22Rv1 (cell line): ENCODE results near the gene SYNPO2.

Experiments
- H3K27ac ChIP-seq: fragments of 450-650 bp; 2 replicates; pipeline ENCODE4 v1.5.1; 2017
- CTCF ChIP-seq: fragments of 450-650 bp; IDR thresholded peaks from 2 replicates; pipeline ENCODE4 v1.5.1; 2017; ENCODE audit warnings: mild to moderate bottlenecking
- ZFX ChIP-seq: fragments of 450-650 bp; IDR thresholded peaks from 2 replicates; pipeline ENCODE4 v1.6.1; 2017; ENCODE audit warnings: antibody characterized with exemption, borderline replicate concordance

The SYNPO2 gene

GRCh38 chr4:119093042-119093827, 204.6 kb downstream of the SYNPO2 start:
- H3K27ac ChIP-seq, result no peak overlapping the region

GRCh38 chr4:119097282-119097900, 208.7 kb downstream of the SYNPO2 start:
- H3K27ac ChIP-seq, result no peak overlapping the region
- TF ChIP-seq CTCF, result no peak
- no peak for TF ChIP-seq ZFX

More at GRCh38 chr4:119093042-119093827, 204.6 kb downstream of the SYNPO2 start:
- TF ChIP-seq CTCF (no peak), ZFX (no peak)

- TF ChIP-seq ZFX (no peak), CTCF (no peak)
- no peak overlapping the region for H3K27ac ChIP-seq
Observed at GRCh38 chr4:119098306-119098705, 209.7 kb downstream of the SYNPO2 start.

GRCh38 chr4:119099227-119099810, 210.7 kb downstream of the SYNPO2 start:
- TF ChIP-seq ZFX, result no peak
- no peak for TF ChIP-seq CTCF
- no peak overlapping the region for H3K27ac ChIP-seq

- no peak for TF ChIP-seq CTCF
- no peak for TF ChIP-seq ZFX
- H3K27ac ChIP-seq, result no peak overlapping the region
Observed at GRCh38 chr4:119100655-119101054, 212.0 kb downstream of the SYNPO2 start.

- H3K27ac ChIP-seq, result no peak overlapping the region
- TF ChIP-seq ZFX, result no peak
- no peak for TF ChIP-seq CTCF
Observed at GRCh38 chr4:119103263-119103662, 214.6 kb downstream of the SYNPO2 start.

- H3K27ac ChIP-seq, result no peak overlapping the region
- TF ChIP-seq CTCF (no peak), ZFX (no peak)
Observed at GRCh38 chr4:119104644-119105273, 216.1 kb downstream of the SYNPO2 start.
